Stimulated activated effector memory CD8-positive, alpha-beta T cell treated with anti-CD3 and anti-CD28 coated beads, Interleukin-12 subunit alpha, Interleukin-12 subunit beta, amount 100 ng/mL, for 72 hours (primary cell): ENCODE data around the gene TMEM200B.
"Not testable (repeated sequence)": the region's sequence is repeated elsewhere in the genome, so short reads cannot be mapped to it uniquely, and the experiment has no call there.

Experiments
- ATAC-seq: fragments of 150-1000 bp; cut with Tn5 transposase; 2 replicates; pipeline ENCODE4 v1.10.0; 2021
- DNase-seq, 2 donors: peaks; one replicate each; pipeline ENCODE4 v3.0.0; 2021 to 2022; ENCODE audit warnings: low spot score in 2 of 2
- H3K27ac Mint-ChIP-seq: one replicate; pipeline ENCODE4 v1.8.0; 2022; ENCODE audit warnings: mild to moderate bottlenecking, mixed read lengths
- H3K36me3 Mint-ChIP-seq: one replicate; pipeline ENCODE4 v1.8.0; 2022; ENCODE audit warnings: mild to moderate bottlenecking, mixed read lengths
- H3K4me1 Mint-ChIP-seq: one replicate; pipeline ENCODE4 v1.8.0; 2022; ENCODE audit warnings: mixed read lengths
- H3K4me3 Mint-ChIP-seq: one replicate; pipeline ENCODE4 v1.8.0; 2022; ENCODE audit warnings: mild to moderate bottlenecking, mixed read lengths
- H3K9me3 Mint-ChIP-seq: one replicate; pipeline ENCODE4 v1.8.0; 2022; ENCODE audit warnings: mixed read lengths

Gene TMEM200B

DNA sequence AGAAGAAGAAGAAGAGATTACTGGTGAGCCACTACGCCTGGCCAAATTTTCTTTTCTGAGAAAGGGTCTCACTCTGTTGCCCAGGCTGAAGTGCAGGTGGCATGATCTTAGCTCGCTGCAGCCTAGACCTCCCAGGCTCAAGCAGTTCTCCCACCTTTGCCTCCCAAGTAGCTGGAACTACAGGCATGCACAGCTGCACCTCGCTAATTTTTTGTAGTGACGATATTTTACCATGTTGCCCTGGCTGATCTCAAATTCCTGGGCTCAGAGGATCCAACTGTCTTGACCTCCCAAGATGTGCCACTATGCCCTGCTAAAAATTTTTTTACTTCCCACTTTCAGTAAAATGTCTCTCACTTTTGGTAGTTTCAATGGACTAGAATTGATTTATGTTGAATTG lies 24.4 kb downstream of the TMEM200B start:
- Mint-ChIP-seq H3K9me3 (no peaks in the 10 kb centered on the region), H3K4me1 (peaks cover 8% of the 10 kb centered on the region), H3K27ac (no peak overlapping the region), H3K4me3 (no peak overlapping the region), H3K36me3 (peaks cover 58% of the 10 kb centered on the region)
- ATAC-seq (no peak), DNase-seq (no peak)

DNA sequence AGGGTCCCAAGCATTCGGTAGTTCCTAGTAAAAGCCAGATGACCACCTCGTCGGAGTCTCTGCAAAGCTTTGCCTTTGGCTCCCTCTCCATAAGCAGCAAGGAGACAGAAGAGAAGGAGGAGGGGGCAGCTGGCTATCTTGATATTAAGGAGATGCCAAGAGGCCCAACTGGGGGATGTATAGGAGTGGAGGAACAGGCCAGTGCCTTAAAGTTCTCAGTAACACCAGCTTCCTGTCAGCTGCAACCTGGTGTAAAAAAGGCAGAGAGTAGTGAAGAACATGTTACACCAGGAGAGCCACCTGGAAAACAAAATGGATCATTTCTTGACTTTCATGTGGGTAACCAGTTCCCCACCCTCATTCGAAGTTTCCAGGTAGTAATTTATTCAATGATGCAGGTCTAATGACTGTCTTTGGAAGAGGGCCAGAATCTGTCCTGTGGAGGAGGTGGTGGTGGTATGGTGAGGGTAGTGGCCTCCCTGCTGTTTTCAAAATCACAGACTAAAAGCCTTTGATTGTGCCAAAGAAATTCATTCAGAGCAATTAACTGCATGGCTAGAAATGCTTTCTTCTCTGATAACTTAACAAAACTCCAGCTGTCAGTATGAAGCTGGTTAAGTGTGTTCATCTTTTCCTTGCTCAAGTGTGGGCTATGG lies 27.3 kb downstream of the TMEM200B start:
- DNase-seq (no peak), ATAC-seq (no peak)
- Mint-ChIP-seq H3K27ac (peak overlapping the region; percentile 44), H3K4me3 (no peak overlapping the region), H3K4me1 (peaks cover 8% of the 10 kb centered on the region), H3K36me3 (peaks cover 54% of the 10 kb centered on the region), H3K9me3 (peaks cover 2% of the 10 kb centered on the region)

DNA sequence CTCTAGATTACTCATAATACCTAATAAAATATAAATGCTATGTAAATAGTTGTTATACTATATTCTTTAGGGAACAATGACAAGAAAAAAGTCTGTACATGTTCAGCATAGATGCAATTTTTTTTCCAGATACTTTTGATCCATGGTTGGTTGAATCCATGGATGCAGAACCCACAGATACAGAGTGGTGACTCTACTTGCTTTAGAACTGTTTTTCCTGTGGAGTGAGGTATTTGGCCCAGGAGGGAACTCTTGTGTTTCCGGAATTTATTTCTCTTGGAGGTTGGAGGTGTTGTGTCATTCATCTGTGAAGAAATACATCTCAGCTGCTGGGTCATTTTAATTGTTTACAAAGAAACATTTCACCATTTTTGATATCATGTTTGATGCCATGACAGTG lies 28.7 kb downstream of the TMEM200B start:
- peaks cover 48% of the 10 kb centered on the region for H3K36me3 Mint-ChIP-seq
- peaks cover 2% of the 10 kb centered on the region for H3K9me3 Mint-ChIP-seq
- ATAC-seq (no peak), DNase-seq (no peak)
- H3K27ac Mint-ChIP-seq: peak overlapping the region; percentile 10
- H3K4me1 Mint-ChIP-seq: peaks cover 8% of the 10 kb centered on the region
- no peak overlapping the region for H3K4me3 Mint-ChIP-seq

DNA sequence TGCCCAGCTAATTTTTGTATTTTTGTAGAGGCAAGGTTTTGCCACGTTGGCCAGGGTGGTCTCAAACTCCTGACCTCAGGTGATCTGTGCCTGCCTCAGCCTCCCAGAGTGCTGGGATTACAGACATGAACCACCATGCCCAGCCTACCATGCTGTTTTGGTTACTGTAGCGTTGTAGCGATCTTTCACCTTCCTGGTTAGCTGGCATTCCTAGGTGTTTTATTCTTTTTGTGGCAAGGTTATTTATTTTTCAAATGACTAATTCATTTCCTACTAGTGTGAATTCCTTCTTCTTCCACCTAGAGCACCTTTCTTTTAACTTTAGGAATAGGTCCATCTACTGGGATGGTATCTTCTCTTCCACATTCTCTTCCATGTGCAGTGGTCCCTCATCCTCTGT lies 29.3 kb downstream of the TMEM200B start:
- Mint-ChIP-seq H3K4me3 (no peak overlapping the region), H3K27ac (no peak overlapping the region), H3K9me3 (peaks cover 2% of the 10 kb centered on the region), H3K4me1 (peaks cover 8% of the 10 kb centered on the region), H3K36me3 (peaks cover 43% of the 10 kb centered on the region)
- no peak for ATAC-seq
- no peak for DNase-seq

DNA sequence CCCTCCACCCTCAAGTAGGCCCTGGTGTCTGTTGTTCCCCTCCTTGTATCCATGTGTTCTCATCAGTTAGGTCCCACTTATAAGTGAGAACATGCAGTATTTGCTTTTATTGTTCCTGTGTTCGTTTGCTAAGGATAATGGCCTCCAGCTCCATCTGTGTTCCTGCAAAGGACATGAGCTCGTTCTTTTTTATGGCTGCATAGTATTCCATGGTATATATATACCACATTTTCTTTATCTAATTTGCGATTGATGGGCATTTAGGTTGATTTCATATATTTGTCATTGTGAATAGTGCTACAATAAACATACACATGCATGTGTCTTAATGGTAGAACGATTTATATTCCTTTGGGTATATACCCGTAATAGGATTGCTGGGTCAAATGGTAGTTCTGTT lies 31.0 kb downstream of the TMEM200B start:
- not testable (repeated sequence) for DNase-seq, H3K4me1 Mint-ChIP-seq, H3K27ac Mint-ChIP-seq, ATAC-seq, H3K9me3 Mint-ChIP-seq, H3K4me3 Mint-ChIP-seq
- peaks cover 28% of the 10 kb centered on the region for H3K36me3 Mint-ChIP-seq

DNA sequence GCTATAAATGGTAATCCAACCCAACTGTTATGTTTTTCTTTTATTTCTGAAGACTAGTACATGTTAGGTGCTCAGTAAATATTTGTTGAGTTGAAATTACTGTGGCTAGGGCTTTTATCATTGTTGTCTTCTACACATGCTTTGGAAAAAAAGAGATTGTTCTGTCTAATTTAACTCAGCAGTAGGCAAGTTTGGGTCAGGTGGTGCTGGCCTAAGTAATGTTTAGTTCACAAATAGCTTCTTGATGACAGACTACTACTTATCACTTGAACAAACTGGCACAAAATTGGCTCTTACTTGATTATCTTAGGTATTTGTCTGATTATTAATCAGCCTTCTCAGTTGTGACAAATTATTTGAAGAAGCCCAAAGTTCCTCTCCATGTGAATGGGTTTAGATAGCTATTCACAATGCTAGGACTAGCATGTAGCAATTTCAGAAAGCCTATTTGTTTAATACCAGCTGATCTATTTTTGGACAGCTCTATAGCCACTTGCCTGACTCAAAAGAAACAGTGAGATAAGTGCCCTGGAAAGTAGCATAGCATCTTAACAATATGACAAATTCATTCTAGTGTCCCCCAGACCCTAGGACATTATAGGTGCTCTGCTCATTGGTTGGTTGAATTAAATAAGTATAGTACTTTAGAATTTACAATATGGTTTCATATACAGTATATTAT lies 32.6 kb downstream of the TMEM200B start:
- no peak for ATAC-seq
- H3K36me3 Mint-ChIP-seq: peaks cover 38% of the 10 kb centered on the region
- H3K27ac Mint-ChIP-seq: no peak overlapping the region
- no peak overlapping the region for H3K4me3 Mint-ChIP-seq
- no peak for DNase-seq
- peaks cover 3% of the 10 kb centered on the region for H3K4me1 Mint-ChIP-seq
- H3K9me3 Mint-ChIP-seq: peaks cover 2% of the 10 kb centered on the region

DNA sequence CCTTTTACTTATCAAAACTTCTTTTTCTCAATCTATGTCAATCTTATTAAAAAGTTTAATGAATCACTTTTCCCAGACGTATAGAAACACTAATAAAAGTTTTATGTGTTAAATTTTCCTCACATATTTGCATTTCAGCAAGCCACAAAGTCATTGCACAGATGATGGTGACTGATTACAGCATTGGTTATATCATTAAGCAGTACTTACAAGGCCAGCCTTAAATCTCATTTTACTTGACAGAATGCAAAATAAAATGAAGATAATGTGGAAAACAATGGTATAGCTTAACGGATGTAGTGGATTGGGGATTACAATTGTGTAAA lies 39.5 kb downstream of the TMEM200B start:
- ATAC-seq (no peak), DNase-seq (no peak)
- Mint-ChIP-seq H3K4me3 (no peak overlapping the region), H3K9me3 (no peaks in the 10 kb centered on the region), H3K36me3 (peaks cover 47% of the 10 kb centered on the region), H3K4me1 (no peaks in the 10 kb centered on the region), H3K27ac (no peak overlapping the region)

DNA sequence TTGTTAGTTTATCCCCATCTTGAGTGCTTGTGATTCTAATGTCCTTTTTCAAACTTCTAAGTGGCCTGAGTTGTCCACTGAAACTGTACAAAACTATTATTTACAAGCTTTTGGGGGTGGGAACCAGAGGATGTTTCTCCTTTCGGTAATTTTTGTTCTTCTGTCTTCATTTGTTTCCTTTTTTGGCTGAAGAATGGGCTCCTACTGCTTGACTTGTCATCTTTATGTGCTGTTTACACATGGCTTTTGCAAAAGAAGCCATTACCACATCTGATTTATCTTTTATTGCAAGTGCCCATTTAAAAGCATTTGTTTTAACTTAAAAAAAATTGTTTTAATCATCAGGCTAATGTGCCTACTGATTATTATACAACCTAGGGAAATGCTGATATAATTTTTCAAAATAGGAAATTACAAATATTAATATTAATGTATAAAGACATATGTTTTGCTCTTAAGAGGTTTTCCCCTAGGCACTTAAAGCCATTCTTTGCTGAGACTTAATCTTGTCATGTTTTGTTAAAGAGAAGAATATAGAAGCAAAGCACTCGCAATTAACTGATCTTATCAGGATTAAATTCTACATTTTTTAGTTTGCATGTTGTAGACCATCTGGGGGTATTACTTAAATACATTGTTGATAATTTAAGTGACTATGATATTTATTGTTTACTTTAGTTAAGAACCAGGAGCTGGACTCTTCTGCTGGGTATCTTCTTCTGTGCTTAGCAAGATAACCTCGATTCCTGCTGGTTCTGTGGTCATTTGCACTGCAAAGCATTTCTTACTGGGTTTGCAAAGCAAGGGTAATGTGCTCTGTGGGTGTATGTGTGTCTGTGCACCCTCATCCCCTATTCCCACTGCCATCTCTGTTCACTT lies 40.1 kb downstream of the TMEM200B start:
- no peak for ATAC-seq

DNA sequence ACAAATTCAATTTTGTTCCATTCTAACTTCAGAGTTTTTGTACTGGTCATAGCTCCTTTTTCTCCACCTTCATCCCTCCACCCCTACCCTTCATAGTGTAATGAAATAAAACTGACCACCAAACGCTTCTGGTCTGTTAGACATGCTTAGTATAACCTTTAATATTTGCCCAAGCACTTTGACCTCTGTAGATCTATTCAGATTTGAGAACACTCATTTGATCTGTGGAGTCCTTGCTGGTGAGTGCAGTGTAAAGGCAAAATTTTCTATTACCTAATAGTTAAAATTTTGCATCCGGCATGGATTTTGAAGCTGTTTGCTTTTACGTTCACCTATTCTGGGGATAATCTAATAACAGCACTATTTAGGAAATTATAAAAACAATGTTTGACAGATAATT lies 41.2 kb downstream of the TMEM200B start:
- Mint-ChIP-seq H3K4me3 (no peak overlapping the region), H3K9me3 (no peaks in the 10 kb centered on the region), H3K4me1 (no peaks in the 10 kb centered on the region), H3K27ac (peak overlapping the region; percentile 52), H3K36me3 (peaks cover 60% of the 10 kb centered on the region)
- ATAC-seq: no peak
- no peak for DNase-seq

More for the DNA sequence above, 40.1 kb downstream of the TMEM200B start:
- no peak for DNase-seq
- H3K4me1 Mint-ChIP-seq: no peaks in the 10 kb centered on the region
- H3K9me3 Mint-ChIP-seq: no peaks in the 10 kb centered on the region
- no peak overlapping the region for H3K4me3 Mint-ChIP-seq
- H3K36me3 Mint-ChIP-seq: peaks cover 53% of the 10 kb centered on the region
- H3K27ac Mint-ChIP-seq: peak overlapping the region; percentile 52

DNA sequence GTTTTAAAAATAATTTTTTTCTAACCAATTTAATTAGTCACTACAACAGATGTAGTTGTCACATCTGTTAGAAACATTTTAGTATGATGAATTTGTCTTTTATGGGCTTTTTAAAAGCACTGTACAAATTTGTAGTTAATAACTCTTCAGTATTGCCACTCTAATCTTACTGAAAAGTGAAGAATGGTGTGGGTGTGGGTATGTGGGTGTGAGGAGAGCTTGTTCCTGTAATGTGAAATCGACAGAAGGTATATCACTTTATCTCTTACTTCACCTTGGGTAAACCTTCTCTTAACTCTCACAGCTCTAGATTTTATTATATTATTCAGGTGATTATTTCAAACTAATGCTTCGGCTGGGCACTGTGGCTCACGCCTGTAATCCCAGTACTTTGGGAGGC lies 42.5 kb downstream of the TMEM200B start:
- no peaks in the 10 kb centered on the region for H3K9me3 Mint-ChIP-seq
- peak overlapping the region; percentile 13 for H3K27ac Mint-ChIP-seq
- H3K36me3 Mint-ChIP-seq: peaks cover 51% of the 10 kb centered on the region
- no peak for ATAC-seq
- no peaks in the 10 kb centered on the region for H3K4me1 Mint-ChIP-seq
- H3K4me3 Mint-ChIP-seq: no peak overlapping the region
- DNase-seq: no peak

DNA sequence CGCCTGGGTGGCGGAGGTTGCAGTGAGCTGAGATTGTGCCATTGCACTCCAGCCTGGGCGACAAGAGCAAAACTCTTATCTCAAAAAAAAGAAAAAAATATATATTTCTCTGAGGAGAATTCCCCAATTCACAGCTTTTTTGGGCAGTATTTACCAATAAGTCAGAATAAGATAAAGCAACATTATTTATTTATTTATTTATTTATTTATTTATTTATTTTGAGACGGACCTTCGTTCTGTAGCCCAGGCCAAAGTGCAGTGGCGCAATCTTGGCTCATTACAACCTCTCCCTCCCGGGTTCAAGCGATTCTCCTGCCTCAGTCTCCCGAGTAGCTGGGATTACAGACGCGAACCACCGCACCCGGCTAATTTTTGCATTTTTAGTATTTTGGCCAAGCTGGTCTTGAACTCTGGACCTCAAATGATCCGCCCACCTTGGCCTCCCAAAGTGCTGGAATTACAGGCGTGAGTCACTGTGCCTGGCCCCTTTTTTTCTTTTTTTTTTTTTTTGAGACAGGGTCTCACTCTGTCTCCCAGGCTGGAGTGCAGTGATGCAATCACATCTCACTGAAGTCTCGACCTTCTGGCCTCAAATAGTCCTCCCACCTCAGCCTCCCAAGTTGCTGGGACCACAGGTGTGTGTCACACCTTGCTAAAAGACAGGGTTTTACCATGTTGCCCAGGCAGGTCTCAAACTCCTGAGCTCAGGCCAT lies 43.6 kb downstream of the TMEM200B start:
- not testable (repeated sequence) for H3K4me1 Mint-ChIP-seq, DNase-seq, H3K27ac Mint-ChIP-seq, H3K4me3 Mint-ChIP-seq, ATAC-seq, H3K9me3 Mint-ChIP-seq
- H3K36me3 Mint-ChIP-seq: peaks cover 47% of the 10 kb centered on the region

DNA sequence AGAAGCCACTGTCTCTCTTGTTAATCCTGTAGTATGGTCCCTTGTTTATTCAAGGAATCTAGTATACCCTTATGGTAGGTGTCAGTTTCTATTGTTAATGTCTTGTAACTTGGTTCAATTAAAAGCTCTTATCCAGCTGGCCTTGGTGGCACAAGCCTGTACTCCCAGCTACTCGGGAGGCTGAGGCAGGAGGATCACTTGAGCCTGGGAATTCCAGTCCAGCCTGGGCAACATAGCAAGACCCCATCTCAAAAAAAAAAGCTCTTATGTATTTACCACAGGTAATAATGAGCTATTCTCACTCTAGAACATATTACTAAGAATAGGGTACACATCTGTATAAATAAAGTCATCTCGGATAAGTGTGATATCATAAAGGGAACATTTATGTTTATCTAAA lies 46.5 kb downstream of the TMEM200B start:
- H3K36me3 Mint-ChIP-seq: peaks cover 64% of the 10 kb centered on the region
- H3K4me1 Mint-ChIP-seq: no peaks in the 10 kb centered on the region
- H3K4me3 Mint-ChIP-seq: no peak overlapping the region
- ATAC-seq (no peak), DNase-seq (no peak)
- H3K9me3 Mint-ChIP-seq: no peaks in the 10 kb centered on the region
- H3K27ac Mint-ChIP-seq: no peak overlapping the region
